ENCODE measurements around the gene SHC3. TPM values are rescaled to one million over a fixed set of nuclear protein-coding genes. Genes with fewer than 3 reads are reported as not detected.

Gene SHC3
- total RNA-seq, 1 experiment from 2014 or later = 4.0 TPM

DNA sequence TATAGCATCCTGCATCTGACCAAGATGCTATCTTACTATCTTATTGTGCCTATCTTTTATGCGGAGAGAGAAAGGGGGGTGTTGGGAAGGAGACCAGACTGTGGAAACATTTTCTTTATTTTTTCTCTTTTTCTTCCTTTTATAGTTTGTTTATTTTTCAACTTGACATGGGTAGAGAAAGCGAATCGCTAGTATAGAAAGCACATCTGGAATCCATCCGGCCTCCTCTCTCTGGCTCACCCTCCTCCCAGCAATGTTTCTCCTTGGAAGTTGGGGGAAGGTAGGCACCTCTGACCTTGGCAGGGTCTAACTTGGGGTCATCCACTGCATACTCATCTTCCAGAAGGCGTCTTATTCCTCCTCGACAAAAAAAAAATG is 183.4 kb downstream of the SHC3 start:
- Mint-ChIP-seq H3K9me3 (ENCODE audit: low read depth, unreplicated experiment) (no peaks in the 10 kb centered on the region), H3K4me3 (ENCODE audit: low read depth, unreplicated experiment) (no peak overlapping the region), H3K27me3 (ENCODE audit: unreplicated experiment) (no peaks in the 10 kb centered on the region), H3K27ac (ENCODE audit: unreplicated experiment) (no peak overlapping the region), H3K4me1 (ENCODE audit: low read depth, unreplicated experiment) (no peaks in the 10 kb centered on the region), H3K36me3 (ENCODE audit: insufficient read depth, unreplicated experiment) (no peaks in the 10 kb centered on the region)
- TF ChIP-seq, protein P1, sequence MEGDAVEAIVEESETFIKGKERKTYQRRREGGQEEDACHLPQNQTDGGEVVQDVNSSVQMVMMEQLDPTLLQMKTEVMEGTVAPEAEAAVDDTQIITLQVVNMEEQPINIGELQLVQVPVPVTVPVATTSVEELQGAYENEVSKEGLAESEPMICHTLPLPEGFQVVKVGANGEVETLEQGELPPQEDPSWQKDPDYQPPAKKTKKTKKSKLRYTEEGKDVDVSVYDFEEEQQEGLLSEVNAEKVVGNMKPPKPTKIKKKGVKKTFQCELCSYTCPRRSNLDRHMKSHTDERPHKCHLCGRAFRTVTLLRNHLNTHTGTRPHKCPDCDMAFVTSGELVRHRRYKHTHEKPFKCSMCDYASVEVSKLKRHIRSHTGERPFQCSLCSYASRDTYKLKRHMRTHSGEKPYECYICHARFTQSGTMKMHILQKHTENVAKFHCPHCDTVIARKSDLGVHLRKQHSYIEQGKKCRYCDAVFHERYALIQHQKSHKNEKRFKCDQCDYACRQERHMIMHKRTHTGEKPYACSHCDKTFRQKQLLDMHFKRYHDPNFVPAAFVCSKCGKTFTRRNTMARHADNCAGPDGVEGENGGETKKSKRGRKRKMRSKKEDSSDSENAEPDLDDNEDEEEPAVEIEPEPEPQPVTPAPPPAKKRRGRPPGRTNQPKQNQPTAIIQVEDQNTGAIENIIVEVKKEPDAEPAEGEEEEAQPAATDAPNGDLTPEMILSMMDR (IDR thresholded peaks at IDR 0.05; ENCODE audit: unreplicated experiment) = no peak
- intact Hi-C loops (cut with micrococcal nuclease; ENCODE audit: unreplicated experiment) = loop anchor here (5.0 kb wide), 1 partner anchor 888 kb away; no protein-coding TSS in a partner anchor
- no peak for DNase-seq
- CTCF ChIA-PET = no interaction called here
- BruUV-seq (replicated peaks) = no TSS peak

DNA sequence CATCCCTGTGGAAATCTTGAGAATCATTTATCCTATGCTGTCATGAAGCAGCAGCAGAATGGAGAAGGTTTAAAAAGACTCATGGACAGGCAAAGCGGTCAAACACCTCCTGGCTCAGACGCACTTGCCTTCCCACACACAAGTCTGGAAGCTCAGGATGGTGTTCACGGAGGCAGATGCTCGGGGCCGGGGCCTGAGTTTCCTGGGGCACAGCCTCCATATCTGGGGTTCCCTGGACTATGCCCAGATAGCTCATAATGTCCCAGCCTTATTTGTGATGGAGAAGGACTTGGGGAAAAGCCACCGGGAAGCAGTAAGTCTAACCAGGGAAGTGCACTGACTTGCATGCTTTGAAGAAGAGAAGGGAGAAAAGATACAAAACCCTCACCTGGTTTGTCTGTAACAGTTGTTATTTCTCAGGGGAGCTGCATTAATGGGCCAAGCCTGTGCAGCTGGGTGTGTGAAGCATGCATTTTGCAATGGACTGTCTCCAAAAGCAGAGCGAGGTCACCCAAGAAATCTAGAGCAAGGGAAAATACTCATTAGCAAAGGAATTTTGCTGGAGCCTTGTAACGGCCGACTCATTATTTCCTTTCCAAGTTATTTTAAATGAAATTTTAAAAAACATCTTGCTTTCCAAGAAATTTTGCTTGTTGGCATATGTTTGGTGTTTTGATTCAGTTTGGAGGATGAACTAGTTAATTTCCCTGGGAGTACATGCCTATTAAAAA is 184.0 kb downstream of the SHC3 start:
- intact Hi-C loops (cut with micrococcal nuclease; ENCODE audit: unreplicated experiment) = loop anchor here (5.0 kb wide), 1 partner anchor 887 kb away; no protein-coding TSS in a partner anchor
- H3K4me1 Mint-ChIP-seq (ENCODE audit: low read depth, unreplicated experiment) = no peaks in the 10 kb centered on the region
- no peaks in the 10 kb centered on the region for H3K9me3 Mint-ChIP-seq (ENCODE audit: low read depth, unreplicated experiment)
- H3K4me3 Mint-ChIP-seq (ENCODE audit: low read depth, unreplicated experiment) = no peak overlapping the region
- no peak for DNase-seq
- no peaks in the 10 kb centered on the region for H3K36me3 Mint-ChIP-seq (ENCODE audit: insufficient read depth, unreplicated experiment)
- no TSS peak for BruUV-seq (replicated peaks)
- H3K27ac Mint-ChIP-seq (ENCODE audit: unreplicated experiment) = no peak overlapping the region
- CTCF ChIA-PET = no interaction called here
- no peaks in the 10 kb centered on the region for H3K27me3 Mint-ChIP-seq (ENCODE audit: unreplicated experiment)
- TF ChIP-seq, protein P1 (IDR thresholded peaks at IDR 0.05; ENCODE audit: unreplicated experiment) = no peak

DNA sequence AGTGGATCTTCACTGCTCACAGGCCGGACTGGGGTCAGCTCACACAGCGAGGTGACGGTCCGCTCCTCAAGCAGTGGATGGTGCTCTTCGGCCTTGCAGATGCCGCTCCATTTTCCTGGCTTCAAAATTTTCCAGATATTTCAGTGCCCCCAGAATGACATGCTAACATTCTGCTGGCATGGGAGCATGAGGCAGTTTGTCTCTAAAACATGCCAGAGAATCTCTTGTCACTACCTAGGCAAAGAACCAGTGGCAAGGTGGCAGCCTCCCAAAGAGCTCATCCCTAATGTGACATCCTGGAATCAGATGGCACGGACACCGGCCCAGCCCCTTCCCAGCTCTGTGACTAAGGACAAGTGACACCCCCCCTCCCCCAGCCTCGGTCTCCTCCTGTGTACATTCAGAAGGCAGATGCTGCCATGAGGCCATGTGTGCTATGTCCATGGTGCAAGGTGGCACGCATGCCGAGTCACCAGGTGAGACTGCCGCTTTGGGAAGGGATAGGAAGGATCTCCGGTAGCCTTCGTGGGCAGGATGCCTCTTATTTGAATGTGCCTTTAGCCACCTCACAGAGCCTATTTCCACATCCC is 184.7 kb downstream of the SHC3 start:
- Mint-ChIP-seq H3K4me3 (ENCODE audit: low read depth, unreplicated experiment) (no peak overlapping the region), H3K4me1 (ENCODE audit: low read depth, unreplicated experiment) (no peaks in the 10 kb centered on the region), H3K9me3 (ENCODE audit: low read depth, unreplicated experiment) (no peaks in the 10 kb centered on the region), H3K36me3 (ENCODE audit: insufficient read depth, unreplicated experiment) (no peaks in the 10 kb centered on the region), H3K27ac (ENCODE audit: unreplicated experiment) (no peak overlapping the region), H3K27me3 (ENCODE audit: unreplicated experiment) (no peaks in the 10 kb centered on the region)
- CTCF ChIA-PET = no interaction called here
- no peak for DNase-seq
- BruUV-seq (replicated peaks) = no TSS peak
- TF ChIP-seq, protein P1 (IDR thresholded peaks at IDR 0.05; ENCODE audit: unreplicated experiment) = no peak
- intact Hi-C loops (cut with micrococcal nuclease; ENCODE audit: unreplicated experiment) = no loop called here

DNA sequence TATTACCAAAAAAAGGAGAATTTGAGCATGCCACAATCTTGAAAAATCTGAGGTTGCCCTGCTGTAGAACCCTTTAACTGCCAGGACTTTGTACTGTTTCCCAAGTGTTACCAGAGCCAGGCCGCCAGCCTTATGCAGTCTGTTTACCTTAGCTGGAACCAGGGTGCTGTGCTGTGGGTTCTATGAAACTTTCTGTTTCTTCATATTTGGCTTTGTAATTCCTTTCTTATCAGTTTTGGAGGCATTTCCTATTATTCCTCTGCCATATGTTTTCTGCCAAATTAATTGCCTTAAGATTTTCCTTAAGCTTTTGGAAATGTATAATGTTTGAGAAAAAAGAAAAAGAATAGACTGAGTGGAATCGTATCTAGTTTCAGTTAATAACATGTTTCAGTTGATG is 185.3 kb downstream of the SHC3 start:
- no peak overlapping the region for H3K27ac Mint-ChIP-seq (ENCODE audit: unreplicated experiment)
- no peaks in the 10 kb centered on the region for H3K27me3 Mint-ChIP-seq (ENCODE audit: unreplicated experiment)
- H3K36me3 Mint-ChIP-seq (ENCODE audit: insufficient read depth, unreplicated experiment) = no peaks in the 10 kb centered on the region
- H3K4me1 Mint-ChIP-seq (ENCODE audit: low read depth, unreplicated experiment) = no peaks in the 10 kb centered on the region
- TF ChIP-seq, protein P1 (IDR thresholded peaks at IDR 0.05; ENCODE audit: unreplicated experiment) = no peak
- CTCF ChIA-PET = no interaction called here
- no TSS peak for BruUV-seq (replicated peaks)
- no peak overlapping the region for H3K4me3 Mint-ChIP-seq (ENCODE audit: low read depth, unreplicated experiment)
- intact Hi-C loops (cut with micrococcal nuclease; ENCODE audit: unreplicated experiment) = no loop called here
- no peaks in the 10 kb centered on the region for H3K9me3 Mint-ChIP-seq (ENCODE audit: low read depth, unreplicated experiment)
- DNase-seq = no peak

Data from Calu3 (cell line).